ENCODE measurements around the gene DCTPP1. TPM values are rescaled to one million over a fixed set of nuclear protein-coding genes. Genes with fewer than 3 reads are reported as not detected.

DCTPP1 gene
- total and polyA plus RNA-seq, 2 of the 4 experiments (the other 2 are of a cell fraction), result 24.9 to 45.5 TPM

DNA sequence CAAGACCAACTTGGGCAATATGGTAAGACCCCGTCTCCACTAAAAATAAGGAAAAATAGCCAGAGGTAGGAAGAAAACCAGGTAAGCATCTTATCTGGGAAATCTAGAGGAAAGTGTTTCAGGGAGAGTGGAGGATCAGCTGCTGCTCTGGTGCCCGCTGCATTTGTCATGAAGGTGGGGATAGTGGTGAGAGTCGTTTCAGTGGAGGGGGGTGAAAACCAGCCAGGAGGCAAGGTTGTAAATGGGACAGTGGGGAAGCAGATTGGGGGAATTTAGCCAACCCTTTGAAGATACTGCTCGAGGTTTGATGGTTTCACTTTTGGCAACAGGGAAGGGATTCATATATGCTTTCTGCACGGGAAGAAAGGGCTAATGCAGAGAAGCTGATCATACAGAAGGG lies 8.8 kb downstream of the DCTPP1 start:
- WGBS, 2 experiments (ENCODE audit: extremely low coverage in 2 of 2, insufficient read length in 1 of 2), result 73% methylated on average over 2 of the region's 5 CpGs; no CpG with 5 or more reads in 1 of the 2 experiments
- Histone ChIP-seq H2BK20ac (ENCODE audit: low read depth, low read length) (no peak overlapping the region), H3K23ac (ENCODE audit: low read depth, low read length) (no peak overlapping the region), H2BK5ac (ENCODE audit: low read depth, low read length, poor library complexity, severe bottlenecking) (no peak overlapping the region), H3K4me3 (ENCODE audit: insufficient read depth, low read depth, low read length) (no peak overlapping the region), H3K4ac (ENCODE audit: low read depth, low read length) (no peak overlapping the region), H3K9me3 (ENCODE audit: control insufficient read depth, insufficient read depth, low read length) (no peaks in the 10 kb centered on the region), H3K14ac (replicated peaks; ENCODE audit: low read depth, low read length) (no peak overlapping the region), H2AK9ac (replicated peaks; ENCODE audit: low read depth, low read length, poor library complexity) (no peak overlapping the region), H3K56ac (ENCODE audit: extremely low read depth, insufficient read depth, low read length) (no peak overlapping the region), H4K20me1 (ENCODE audit: insufficient read depth, low read length) (peaks cover 9% of the 10 kb centered on the region; the same call in 1 of the 2 replicates), H3K36me3 (ENCODE audit: control insufficient read depth, insufficient read depth, low read length) (peaks cover 20% of the 10 kb centered on the region), H4K8ac (ENCODE audit: low read depth in 2 of 2, low read length in 2 of 2) (no peak overlapping the region), H3K9me1 (ENCODE audit: insufficient read depth, low read length) (peaks cover 8% of the 10 kb centered on the region; the same call in 1 of the 2 replicates), H2BK15ac (ENCODE audit: low read depth, low read length) (no peak overlapping the region), H2BK120ac (ENCODE audit: low read depth, low read length) (no peak overlapping the region), H2AK5ac (ENCODE audit: low read depth, low read length) (no peak overlapping the region), H4K5ac (ENCODE audit: low read depth, low read length) (no peak overlapping the region), H3K79me1 (ENCODE audit: low read depth in 1 of 2, low read length in 2 of 2) (peaks cover 0 to 21% of the 10 kb centered on the region in 2 experiments; a peak in 2 of 4 replicates), H3K9ac (ENCODE audit: low read depth, low read length) (no peak overlapping the region), H3K4me1 (ENCODE audit: control insufficient read depth, insufficient read depth, low read length) (no peaks in the 10 kb centered on the region), H3K27me3 (ENCODE audit: control insufficient read depth, insufficient read depth, low read length) (no peaks in the 10 kb centered on the region), H3K4me2 (ENCODE audit: low read depth, low read length) (no peak overlapping the region), H2AFZ (replicated peaks; ENCODE audit: low read length, poor library complexity) (no peak overlapping the region), H3K27ac (ENCODE audit: insufficient read depth, low read length) (no peak overlapping the region), H4K91ac (ENCODE audit: insufficient read depth, low read depth, low read length) (no peak overlapping the region), H3K18ac (ENCODE audit: low read depth, low read length) (no peak overlapping the region)
- no TSS peak for BruUV-seq (replicated peaks)
- ChIA-PET CTCF (interaction anchor here (1.1 kb wide), 1 partner anchor 9 kb away, joined by 4 read pairs; the partner anchor contains the start of gene DCTPP1), POLR2A (ENCODE audit: unreplicated experiment) (no interaction called here)
- ATAC-seq (ENCODE audit: low read depth), result no peak
- in situ Hi-C loops (cut with MboI; ENCODE audit: low sequenced_read_pairs), result loop anchor here (25.0 kb wide), 1 partner anchor 234 kb away; the partner anchor contains the start of genes BOLA2B, CORO1A, SLX1A and SULT1A3
- dilution Hi-C loops (cut with HindIII; ENCODE audit: low sequenced_read_pairs, unreplicated experiment), result no loop called here
- intact Hi-C loops (cut with micrococcal nuclease), result no loop called here
- no peak for TF ChIP-seq CTCF (conservative IDR thresholded peaks at IDR 0.05; ENCODE audit: low read depth, low read length)
- TF ChIP-seq USF2 (IDR thresholded peaks at IDR 0.05; ENCODE audit: low read depth, low read length), result no peak
- TF ChIP-seq ELK1 (IDR thresholded peaks at IDR 0.05; ENCODE audit: borderline replicate concordance, low read depth, low read length), result no peak
- no peak for TF ChIP-seq RFX5 (IDR thresholded peaks at IDR 0.05; ENCODE audit: low read depth, low read length)
- no peak for TF ChIP-seq FOS (IDR thresholded peaks at IDR 0.05; ENCODE audit: low read depth, low read length)
- no peak for TF ChIP-seq CEBPB (IDR thresholded peaks at IDR 0.05; ENCODE audit: low read depth, low read length)
- no peak for TF ChIP-seq RAD21 (IDR thresholded peaks at IDR 0.05; ENCODE audit: low read length)
- TF ChIP-seq NFE2L2 (IDR thresholded peaks at IDR 0.05; ENCODE audit: low read depth, low read length), result no peak
- TF ChIP-seq MAFK (IDR thresholded peaks at IDR 0.05; ENCODE audit: low read depth, low read length), result no peak
- DNase-seq, result no peak
